Esophagus squamous epithelium (tissue), 4 donors: ENCODE results near the gene RDM1.

Experiments used
- CTCF ChIP-seq, 6 experiments: fragments of 450-650 bp in 4 of 6; fragments of 200-600 bp in 2 of 6; sonication (generic) in 2 of 6; IDR thresholded peaks; one replicate each; pipeline ENCODE4 v1.5.1; 2016 to 2019; ENCODE audit warnings: antibody characterized with exemption in 6 of 6, mild to moderate bottlenecking in 4 of 6, moderate library complexity in 4 of 6
- POLR2A ChIP-seq, 4 donors: fragments of 450-650 bp; IDR thresholded peaks; one replicate each; pipeline ENCODE4 v1.6.1; 2017; ENCODE audit warnings: antibody characterized with exemption in 4 of 4, mild to moderate bottlenecking in 4 of 4, moderate library complexity in 3 of 4

- TF ChIP-seq CTCF (IDR thresholded peaks at IDR 0.05) (no peak), POLR2A (IDR thresholded peaks at IDR 0.05) (no peak)
These were observed 54.0 kb downstream of the RDM1 start for GRCh38 chr17:35876534-35876933.
